ENCODE data around the gene ARID5B.
"Not testable (repeated sequence)": the region's sequence is repeated elsewhere in the genome, so short reads cannot be mapped to it uniquely, and the experiment has no call there.

ARID5B gene

DNA sequence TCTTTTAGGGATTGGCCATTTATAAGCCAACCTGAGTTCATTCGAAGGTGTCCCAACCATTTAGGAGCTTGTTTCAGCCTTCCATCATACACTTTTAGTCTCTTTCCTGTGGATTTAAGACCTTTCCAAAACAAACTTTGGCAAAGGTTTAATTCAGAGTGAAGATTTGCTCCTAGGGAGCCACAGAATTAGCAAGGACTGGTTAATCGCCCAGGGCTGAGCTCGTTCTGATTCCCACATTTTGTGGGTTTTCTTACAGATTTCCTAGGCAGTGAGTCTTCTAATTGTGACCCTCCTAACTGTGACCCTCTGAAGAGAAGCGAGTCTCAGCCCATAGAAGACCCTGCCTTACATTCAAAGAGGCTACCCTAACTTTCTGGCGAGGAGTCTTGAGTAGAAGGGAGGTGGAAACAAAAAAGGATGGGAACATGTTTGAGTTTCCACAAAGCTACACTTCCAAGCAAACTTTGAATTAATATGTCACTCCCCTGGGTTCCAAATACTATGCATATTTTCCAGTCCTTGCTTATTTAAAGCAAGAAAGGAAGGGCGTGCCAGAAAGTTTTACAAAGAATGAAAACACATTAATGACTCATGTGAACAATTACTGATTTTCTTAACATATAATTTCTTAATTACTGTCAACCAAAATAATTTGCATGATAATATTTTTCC lies 118.3 kb downstream of the ARID5B start:
- DNase-seq, result no peak

DNA sequence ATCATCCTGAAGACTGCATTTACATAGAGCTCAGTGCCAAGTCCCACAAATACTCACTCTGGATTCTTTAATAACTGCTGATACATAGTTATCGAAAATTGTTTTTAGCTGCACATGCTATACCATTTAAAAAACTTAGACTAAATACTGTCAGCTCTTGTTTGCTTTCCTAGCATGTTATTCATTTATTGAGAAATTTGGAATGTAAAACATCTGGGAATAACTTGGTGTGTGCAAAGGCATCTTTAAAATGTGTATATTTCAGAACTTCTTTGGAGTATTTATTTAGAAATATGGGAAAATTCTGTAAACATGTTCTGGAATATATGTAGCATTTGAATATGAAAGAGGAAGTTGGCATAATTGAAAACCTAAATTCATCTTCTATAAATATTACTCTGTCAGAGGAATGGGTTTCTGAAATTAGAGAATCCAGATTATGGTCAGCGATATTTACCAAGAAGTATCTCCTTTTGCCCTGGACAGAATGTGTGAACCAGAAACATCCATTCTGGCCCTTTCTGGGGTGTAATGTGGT lies 119.7 kb downstream of the ARID5B start:
- no peak for DNase-seq

DNA sequence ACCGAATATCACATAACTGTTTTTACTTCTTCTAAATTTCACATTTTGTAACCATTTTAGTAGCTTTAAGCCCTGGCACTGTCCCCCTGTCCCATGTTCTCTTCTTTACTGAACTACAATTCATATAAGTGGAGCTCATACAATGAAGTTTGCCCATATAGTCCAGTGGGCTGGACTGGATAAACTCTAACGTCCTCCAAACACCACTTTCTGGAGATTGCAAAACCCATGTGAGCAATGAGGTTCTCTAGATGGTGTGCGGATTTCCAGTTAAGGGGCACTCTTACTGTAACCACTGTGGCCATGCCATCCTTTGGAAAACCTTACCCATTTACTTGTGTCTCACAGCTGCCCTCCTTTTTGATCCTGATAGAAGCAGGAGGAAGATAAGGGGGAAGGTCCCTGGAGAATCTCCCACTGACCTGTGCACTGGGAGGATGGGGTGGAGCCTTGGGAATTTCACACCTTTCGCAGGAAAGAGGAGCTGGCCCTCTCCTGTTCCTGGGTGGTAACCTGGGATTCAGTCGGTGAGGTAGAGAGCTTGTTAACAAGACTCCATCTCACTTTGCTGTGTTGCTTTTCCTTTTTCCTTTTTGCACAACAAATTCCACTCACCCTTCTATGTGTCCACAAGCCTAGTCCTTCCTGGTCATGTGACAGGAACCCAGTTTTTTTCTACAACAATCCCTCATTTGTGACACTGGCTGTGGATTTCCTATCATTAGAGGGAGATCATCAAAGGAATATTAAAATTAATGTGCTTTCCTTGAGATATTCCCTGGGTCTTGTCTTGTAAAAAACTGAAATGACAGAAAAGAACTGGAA lies 120.7 kb downstream of the ARID5B start:
- no peak for DNase-seq

DNA sequence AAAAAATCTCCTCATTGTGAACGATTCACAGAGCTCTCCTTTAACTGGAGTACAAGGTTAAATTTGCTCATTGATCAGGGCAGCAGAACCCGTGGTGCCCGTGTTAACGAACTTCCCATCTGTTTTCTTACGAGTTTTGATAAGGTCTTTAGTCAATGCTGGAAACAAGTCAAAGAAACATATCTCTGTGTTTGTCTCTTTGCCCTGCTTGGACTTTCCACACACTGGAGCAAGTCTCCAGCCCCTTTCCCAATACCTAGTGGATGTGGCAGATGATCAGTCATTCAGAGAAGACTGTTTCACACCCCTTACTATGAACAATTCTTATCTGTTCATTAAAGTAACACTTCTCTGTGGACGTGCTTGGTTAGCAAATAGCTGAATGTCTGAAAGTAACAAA lies 121.3 kb downstream of the ARID5B start:
- no peak for DNase-seq

DNA sequence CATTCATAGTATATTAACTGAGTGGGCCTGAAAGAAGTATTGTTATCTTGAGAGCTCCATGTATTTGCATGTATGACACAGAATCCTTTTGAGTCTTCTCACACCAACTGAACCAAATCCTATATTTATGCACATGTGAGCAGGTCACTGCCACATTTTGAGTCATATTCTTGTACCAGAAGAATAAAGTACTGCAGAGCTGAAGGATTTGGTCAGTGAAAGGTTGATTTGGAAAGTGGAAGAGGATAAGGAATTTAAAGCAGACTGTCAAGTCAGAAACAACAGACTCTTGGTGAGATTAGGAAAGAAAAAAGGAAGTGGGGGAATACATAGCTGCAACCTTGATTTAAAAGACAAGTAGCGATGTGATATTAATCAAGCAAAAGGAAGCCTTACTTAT lies 121.8 kb downstream of the ARID5B start:
- DNase-seq, result no peak

DNA sequence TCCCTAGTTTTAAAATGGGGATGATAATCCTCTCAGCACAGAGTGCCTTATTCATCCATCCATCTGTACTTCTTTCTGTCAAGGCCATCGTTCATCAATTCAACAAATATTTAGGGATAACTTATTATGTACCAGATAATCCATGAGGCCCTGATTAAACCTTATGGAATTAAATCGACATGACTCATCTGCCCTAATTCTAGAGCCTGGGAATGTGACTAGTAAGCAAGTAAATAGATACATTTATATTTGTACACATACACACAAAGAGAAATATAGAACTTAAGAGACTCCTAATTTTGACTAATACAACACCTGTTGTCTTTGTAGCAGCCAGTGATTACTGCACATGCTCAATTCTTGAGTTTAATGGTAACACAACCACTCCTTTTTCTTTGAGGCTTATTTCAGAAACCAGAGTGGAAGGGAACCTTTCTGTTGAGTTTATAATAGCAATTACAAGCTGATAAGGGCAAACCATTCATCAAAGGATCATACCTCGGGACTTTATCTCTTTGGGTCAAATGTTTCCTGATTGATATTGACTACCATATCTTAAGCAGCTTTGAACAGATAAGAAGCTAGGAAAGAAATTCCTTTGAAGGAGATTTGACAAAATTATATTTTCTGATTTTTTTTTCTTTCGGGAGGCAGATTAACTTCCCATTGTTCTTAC lies 122.7 kb downstream of the ARID5B start:
- no peak for DNase-seq

DNA sequence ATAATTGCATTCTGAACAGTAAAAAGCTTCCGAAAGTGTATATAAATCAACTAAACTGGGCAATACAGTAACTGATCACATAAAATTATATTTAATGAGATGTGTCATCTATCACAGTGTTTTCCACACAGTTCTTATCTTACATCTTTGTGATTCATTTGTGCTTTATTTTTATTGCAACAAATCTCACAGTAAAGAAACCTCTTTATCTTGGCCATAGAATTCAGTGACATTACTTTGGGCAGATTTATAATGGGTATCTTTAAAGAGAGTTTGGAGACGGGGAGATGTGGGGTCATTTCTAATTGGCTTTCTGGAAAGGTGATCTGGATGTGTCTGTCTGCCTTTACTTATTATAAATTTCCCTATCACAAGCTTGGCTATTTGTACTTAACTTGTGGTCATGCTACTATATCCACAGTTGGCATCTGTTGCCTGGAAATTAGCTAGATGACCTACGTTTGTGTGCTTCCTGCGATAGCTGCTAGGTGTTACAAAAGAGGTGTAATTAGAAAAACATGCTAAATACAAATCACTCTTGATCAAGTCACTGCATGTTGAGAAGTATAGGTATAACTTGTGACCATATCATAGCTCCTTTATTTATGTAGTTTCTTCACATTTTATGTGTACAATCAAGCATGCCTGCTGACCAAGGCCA lies 123.8 kb downstream of the ARID5B start:
- no peak for DNase-seq

DNA sequence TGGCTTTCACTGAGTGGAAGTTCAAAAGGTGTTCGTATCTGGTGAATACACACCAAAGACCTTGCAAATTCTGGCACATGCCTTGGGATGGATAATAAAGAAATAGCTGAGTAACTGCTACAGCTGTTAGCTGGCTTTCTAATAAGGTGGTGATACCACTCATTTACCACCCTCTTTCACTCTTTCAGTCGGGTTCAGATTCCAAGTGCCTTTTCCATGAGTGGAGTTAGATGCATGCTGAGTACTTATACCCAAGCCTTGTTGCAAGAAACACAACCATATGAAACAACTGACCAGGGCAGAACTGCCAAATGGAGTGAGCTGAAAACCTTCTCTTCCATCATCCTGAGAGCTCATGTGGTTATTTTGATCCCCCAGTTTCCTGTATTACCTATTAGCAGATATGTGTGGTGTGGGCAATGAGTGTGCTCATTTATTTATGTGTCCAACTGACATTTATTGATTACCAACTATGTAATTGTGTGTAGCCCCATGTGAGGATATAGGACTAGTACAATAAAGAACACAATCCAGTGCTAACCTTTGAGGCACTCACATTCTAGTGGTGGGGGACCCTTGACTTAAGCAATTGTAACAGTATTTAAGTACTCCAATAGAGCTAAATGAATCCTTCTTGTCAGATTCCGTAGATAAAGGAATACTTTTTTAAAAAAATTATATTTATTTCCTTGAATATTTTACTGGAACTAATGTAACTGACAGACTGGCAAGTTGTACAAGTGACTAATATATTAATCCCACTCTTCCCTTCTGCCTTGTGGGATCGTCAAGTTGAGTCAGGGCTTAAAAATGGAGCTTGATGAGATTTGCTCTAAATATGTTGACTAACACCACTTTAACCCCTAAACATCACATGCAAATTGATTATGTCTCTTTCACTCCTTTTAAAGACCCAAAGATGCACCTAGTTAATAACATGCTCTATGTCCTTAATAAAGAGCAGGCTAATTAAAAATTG lies 124.7 kb downstream of the ARID5B start:
- DNase-seq, result no peak

DNA sequence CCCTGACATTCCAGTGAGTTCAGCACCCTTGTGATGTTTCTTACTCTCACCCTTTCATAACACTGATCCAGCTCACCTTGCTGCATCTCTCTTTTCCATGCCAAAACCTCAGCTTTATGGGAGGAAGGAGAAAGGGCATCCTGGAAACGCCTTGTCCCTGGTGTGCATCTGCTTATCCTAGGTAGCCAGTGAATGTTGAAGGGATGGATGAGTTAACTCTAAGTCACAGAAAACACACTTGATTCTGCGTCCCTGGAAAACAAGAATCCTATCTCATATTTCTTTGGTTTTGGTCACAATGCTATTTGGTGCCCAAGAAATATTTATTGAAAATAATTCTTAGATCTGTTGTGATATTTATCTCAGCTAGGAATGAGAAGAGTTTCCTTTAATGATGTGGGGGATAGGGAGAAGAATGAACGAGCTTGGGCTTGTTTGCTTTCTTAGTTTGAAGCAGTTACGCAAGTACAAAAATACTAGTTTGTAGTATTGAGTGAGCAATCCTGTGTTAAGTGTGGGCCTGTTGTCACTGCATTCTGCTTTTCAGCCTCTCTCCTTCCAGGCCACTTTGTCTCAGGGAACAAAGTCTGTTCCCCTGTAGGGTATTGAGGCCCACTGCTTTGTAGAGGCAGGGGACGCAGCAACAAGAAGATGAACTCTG lies 126.5 kb downstream of the ARID5B start:
- no peak for DNase-seq

DNA sequence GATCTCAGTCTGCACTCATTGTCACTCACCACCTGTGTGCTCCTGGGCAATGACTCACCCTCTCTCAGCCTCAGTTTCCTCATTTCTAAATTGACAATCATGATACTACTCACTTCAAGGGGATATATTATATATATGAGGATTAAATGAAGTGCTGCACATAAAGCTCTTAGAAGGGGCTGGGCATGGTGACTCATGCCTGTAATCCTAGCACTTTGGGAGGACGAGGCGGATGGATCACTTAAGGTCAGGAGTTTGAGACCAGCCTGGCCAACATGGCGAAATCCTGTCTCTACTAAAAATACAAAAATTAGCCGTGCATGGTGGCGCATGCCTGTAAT lies 127.0 kb downstream of the ARID5B start:
- not testable (repeated sequence) for DNase-seq

DNA sequence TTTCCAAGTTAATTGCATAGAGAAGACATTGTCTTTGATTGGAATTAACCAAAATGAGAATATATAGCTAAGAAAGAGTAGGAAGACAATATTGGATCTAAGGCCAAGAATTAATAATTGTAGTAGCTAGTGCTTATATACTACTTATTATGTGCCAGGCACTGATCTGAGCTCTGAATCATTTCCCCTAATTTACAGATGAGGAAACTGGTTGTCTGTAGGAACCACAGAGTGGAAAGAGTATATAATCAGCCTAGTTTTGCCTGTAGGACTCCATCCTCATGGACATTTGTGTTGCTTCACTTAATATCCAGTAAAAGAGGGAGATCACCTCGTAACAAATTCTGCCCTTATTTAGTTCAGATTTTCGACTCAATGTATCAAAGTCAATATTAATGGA lies 127.9 kb downstream of the ARID5B start:
- DNase-seq, result no peak

DNA sequence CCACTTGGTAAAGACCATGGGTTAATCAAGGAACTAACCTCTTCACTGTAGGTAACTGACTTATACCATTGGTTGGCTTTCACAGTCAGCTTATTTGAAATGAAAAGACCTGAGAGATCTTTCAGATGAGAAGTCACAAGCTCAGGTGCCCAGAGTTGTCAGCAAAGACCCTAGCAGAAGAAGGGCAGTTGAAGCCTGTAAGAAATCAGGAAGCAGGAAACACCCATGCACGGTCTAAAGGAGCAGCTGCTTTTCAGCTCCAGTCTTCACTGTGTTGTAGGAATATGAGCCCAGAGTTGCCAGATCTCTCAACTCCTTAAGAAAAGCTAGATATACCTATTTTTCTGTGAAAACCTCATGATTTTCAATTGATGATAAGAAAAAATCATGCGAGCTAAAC lies 130.0 kb downstream of the ARID5B start:
- no peak for DNase-seq

DNA sequence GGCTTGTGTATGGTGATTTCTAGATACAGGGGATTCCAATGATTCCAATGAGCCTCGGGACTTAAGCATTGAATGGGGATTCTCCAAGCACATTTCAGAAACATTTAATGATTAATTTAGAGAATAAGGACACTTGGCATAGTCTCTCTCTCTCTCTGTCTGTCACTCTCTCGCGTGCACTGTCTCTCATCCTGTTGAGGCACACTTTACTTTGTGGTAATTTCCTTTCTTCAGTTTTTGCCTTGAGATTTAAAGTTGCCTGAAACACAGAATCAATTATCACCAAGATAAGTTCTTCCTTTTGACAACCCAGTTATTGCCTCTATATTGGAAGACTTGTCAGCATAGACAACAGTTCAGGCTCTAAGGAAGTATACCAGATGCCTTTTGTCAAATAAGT lies 131.6 kb downstream of the ARID5B start:
- DNase-seq, result no peak

DNA sequence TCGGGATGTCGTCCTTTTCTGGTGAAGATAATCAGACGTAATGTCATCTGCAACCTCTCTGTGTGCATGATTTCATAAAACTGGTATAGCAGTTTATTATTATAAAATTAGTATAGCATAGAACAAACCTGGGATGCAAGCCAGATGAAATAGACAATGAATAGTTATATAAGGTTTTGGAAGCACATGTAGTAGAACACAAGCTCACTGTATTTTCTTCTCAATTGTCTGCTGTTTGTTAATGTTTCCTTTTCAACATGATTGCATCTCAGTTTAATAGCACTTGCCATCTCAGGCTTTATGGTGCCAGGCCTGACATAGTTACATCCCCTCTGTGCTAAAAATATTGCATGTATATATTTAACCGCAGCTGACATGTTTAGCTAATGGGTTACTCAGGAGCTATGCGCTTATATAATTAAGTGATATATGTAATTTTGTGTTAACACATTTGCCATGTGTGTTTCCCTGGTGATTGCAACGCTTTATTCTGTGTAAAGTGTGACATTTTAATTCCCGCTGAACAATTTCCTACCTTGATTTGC lies 132.7 kb downstream of the ARID5B start:
- DNase-seq, result no peak

DNA sequence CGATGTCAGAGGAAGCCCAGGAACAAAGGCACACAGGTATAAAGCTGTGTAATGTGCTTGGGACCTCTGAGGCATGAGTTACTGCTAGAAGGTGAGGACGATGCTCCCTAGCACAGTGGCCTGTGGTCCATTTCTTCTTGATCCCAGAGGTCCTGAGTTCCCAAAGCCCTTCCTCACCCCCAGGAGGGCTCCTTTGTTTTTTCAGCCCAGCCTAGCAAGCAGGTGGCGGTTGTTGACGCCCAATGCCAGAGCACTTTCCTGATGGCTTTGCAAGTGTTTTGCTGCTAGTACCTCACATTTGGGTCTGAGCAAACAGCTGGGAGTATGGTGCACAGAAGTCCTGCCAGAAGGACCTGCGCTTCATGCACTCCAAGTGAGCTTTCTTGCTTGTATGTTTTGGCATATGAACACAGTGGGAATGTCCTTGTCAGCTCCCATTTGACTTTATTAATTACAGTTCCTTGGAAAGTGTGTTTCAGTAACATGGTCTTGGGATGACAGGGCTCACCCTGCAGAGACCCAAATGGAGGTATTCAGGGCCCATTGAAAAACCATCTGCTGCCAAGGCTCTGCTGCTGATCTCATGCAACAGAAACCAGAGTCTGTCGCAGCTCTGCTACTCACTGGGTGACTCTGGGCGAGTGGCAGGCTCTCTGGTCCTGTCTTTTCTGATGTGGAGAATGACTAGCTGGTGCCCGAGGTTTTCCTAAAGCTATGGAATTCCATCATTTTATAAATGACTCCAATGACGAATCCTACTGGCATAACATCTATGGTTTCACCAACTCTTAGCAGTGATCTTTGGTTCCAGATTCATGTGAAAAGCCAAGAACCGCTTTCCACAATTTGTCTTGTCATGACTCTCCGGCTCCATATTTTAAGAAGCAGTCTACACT lies 134.9 kb downstream of the ARID5B start:
- DNase-seq, result no peak

DNA sequence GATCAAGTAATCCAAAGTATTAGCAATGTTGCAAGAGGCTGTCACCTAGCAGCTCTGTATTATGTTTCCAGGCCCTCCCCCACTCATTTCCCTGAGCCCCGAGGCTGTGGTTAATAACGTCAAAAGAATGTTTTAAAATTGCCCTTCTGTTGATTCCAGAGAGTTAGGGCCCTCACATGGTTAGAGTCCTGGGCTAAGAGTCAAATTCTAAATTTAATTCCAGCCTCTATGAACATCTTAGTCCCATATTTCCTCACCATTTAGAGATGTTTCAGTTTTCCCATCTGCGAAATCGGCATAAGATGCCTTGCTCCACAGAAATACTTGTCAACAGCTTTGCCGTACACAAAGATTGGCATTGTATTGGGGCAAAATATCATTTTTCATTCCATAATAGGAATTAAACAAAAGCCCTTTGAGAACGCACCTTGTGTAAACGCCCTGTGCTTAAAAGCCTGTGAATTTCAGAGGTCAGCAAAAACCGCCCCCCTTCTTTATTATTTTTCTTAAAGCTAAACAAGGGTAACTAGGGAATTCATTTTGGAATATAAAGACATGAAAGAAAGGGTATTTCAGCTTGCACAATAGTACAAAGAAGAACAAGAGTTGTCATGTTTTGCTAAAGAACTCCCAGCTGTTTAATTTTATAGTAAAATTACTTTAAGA lies 135.8 kb downstream of the ARID5B start:
- DNase-seq, result no peak

DNA sequence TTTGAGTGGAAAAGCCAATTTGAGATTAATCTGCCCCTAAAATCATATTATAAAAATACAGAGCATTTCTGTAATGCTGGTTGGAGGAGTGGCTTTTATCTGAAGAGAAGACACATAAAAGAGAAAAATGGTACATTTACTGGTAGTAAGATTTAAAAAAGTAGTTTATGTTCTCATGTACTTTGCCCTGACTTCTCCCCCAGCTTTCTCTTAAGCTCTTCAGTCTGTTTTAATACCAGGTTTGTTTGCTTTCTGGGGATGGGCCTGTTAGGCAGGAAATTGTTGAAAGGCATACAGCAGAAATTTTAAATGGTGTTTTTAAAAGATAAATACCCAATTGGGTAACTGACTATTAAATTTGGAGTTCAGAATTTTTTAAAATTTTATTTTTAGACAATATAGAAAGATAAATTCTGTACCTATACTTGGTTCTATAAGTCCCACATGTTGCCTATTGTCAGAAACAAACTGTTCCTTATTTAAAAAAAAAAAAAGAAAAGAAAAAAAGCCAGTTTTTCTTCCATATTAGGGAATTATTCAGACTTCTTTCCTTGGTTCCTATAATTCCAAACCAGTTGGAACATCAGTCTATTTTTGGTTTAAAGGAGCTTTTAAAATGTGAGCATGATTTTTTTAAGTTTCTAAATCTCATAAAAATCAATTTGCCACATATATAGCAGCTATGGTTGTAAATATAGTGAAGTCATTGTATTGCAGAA lies 136.6 kb downstream of the ARID5B start:
- no peak for DNase-seq

DNA sequence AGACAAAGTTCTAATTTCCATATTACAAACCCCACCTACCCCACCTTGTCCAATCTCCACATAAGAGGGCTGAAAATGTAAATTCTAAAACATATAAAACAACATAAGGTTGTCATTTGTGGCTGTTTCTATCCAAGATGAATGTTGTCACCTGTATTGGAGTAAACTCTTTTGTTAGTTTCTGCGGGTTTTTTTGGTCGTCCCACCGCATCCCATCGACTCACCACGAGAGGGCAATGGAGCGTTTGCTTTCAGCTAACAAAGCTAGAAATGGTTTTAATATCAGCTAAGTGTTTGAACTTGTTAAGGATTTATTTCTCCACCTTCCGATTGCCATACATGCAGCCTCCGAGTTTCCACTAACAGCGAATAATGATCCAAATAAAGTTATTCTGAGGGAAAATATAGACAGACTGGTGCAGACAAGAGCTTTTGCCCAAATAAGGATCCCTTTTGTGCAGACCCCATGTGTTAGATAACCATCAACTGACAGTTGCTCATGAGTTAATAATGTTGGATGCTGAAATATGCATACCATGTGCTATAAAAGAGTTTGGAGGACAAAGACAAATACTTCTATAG lies 137.2 kb downstream of the ARID5B start:
- DNase-seq, result peak; percentile 71
